ENCODE measurements around the gene FCRL4. TPM values are rescaled to one million over a fixed set of nuclear protein-coding genes. Genes with fewer than 3 reads are reported as not detected.
A peak's percentile ranks its signal among the peaks of the same experiment; 100 is the strongest.

Gene FCRL4
- total RNA-seq, 4 donors from 2014 or later: not detected

DNA sequence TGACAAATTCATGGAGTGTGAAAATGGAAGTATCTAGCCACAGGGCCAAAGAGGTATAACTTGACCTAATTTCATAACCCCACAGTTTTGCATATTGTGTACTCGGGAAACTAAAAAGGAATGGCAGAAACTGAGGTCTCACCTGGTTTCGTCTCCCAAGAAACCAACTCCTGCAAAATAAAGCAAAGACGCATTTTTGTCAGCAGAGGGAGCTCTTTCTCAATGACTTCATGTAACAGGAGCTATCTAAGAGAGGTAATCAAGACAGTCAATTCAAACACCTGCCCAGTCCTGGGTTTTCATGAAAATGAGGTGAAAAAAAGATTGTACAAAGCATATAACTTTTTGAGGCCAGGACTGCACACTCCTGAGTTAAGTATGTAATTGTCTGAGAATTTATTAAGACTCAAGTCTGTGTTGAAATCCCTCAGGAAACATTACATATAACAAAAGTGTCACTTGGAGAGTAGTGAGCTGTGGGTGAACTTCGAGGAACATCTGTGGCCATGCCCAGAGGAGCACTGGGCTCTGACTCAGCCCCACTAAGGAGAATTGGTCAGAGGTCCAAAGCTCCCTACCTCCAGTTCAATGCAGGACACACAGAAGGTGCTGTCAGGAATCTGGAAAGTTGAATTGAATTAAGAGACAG, 17.6 kb downstream of the FCRL4 start:
- no peaks in the 10 kb centered on the region for H3K4me1 ChIP-seq
- 9 to 14% methylated on average over 4 of the region's 4 CpGs for WGBS, 2 donors
- no peak overlapping the region for H3K4me3 ChIP-seq
- H3K36me3 ChIP-seq: no peaks in the 10 kb centered on the region
- no peak overlapping the region for H3K27ac ChIP-seq
- DNase-seq (ENCODE audit: low spot score in 2 of 2): peak in 1 of 2 donors; percentile 46
- TF ChIP-seq, protein P1, sequence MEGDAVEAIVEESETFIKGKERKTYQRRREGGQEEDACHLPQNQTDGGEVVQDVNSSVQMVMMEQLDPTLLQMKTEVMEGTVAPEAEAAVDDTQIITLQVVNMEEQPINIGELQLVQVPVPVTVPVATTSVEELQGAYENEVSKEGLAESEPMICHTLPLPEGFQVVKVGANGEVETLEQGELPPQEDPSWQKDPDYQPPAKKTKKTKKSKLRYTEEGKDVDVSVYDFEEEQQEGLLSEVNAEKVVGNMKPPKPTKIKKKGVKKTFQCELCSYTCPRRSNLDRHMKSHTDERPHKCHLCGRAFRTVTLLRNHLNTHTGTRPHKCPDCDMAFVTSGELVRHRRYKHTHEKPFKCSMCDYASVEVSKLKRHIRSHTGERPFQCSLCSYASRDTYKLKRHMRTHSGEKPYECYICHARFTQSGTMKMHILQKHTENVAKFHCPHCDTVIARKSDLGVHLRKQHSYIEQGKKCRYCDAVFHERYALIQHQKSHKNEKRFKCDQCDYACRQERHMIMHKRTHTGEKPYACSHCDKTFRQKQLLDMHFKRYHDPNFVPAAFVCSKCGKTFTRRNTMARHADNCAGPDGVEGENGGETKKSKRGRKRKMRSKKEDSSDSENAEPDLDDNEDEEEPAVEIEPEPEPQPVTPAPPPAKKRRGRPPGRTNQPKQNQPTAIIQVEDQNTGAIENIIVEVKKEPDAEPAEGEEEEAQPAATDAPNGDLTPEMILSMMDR (IDR thresholded peaks at IDR 0.05): peak; percentile 37 to 60 (median 48)
- TF ChIP-seq EP300 (IDR thresholded peaks at IDR 0.05): no peak
- H3K9me3 ChIP-seq: peaks cover 0 to 12% (median 0%) of the 10 kb centered on the region in 4 donors
- H3K27me3 ChIP-seq: no peaks in the 10 kb centered on the region

DNA sequence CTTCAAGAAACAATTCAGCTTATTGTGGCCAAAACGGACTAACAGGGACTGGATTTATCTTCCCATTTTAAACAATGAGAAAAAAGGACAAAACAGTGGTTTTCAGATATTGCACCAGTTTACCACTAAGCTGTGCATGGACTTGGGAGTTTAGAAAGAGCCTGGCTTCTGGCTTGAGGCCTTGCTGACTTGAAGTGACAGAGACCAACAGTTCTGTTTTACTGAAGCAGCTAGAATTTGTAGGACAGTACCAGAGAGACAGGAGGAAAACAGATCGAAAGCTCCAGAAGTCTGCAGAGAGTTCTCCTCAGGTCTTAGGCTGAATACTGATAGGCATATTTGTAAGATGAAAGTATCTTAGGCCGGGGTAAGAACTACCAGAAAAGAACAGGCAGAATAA, 20.5 kb downstream of the FCRL4 start:
- no peaks in the 10 kb centered on the region for H3K4me1 ChIP-seq
- DNase-seq (ENCODE audit: low spot score in 2 of 2): no peak
- H3K27me3 ChIP-seq: no peaks in the 10 kb centered on the region
- no peaks in the 10 kb centered on the region for H3K9me3 ChIP-seq
- H3K36me3 ChIP-seq: no peaks in the 10 kb centered on the region
- TF ChIP-seq EP300 (IDR thresholded peaks at IDR 0.05) (no peak), POLR2A (IDR thresholded peaks at IDR 0.05) (no peak)
- TF ChIP-seq, protein P1 (IDR thresholded peaks at IDR 0.05): no peak
- H3K4me3 ChIP-seq: no peak overlapping the region
- H3K27ac ChIP-seq: no peak overlapping the region
- WGBS, 2 donors: 70 to 76% methylated on average over 3 of the region's 3 CpGs

DNA sequence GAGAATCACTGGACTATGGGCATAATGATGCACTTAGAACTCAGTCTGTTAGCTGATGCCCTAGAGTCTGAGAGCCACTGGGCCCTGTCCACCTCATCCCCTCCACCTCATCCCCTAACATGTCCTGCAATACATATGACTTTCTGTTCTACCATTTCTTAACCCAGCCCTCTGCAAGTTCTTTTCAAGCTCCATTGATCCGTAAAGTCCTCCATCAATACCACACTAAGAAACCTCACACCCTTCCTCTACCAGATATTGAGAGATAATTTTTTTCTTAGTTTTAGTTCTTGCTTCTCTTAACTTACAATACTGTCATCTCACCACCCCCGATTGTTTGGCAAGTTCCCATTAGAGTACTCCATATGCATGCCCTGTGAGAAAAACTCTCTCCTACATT, 22.1 kb downstream of the FCRL4 start:
- no peaks in the 10 kb centered on the region for H3K9me3 ChIP-seq
- 88 to 93% methylated on average over 2 of the region's 2 CpGs for WGBS, 2 donors
- DNase-seq (ENCODE audit: low spot score in 2 of 2): no peak
- H3K27me3 ChIP-seq: no peaks in the 10 kb centered on the region
- H3K27ac ChIP-seq: no peak overlapping the region
- no peaks in the 10 kb centered on the region for H3K4me1 ChIP-seq
- TF ChIP-seq EP300 (IDR thresholded peaks at IDR 0.05) (no peak), POLR2A (IDR thresholded peaks at IDR 0.05) (no peak)
- TF ChIP-seq, protein P1 (IDR thresholded peaks at IDR 0.05): no peak
- no peaks in the 10 kb centered on the region for H3K36me3 ChIP-seq
- no peak overlapping the region for H3K4me3 ChIP-seq

DNA sequence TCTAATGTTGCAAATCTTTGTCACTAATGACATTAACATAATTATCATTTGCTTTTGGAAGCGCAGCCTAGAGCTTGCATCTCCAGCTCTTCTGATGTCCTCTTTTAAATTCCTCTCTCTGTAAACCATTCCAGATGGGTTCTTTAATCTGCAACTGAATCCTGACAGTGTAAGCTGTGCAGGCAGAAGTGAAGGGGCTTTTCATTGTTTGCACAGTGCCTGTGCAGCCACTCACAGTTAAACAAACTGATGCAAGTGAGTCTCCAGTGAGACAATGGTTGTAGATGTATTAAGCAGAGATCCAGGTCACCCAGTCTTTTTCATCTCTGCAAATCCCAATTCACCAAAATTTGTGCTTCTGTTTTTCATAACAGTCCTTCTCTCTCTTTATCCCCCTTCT, 23.0 kb downstream of the FCRL4 start:
- Histone ChIP-seq H3K9me3 (no peaks in the 10 kb centered on the region), H3K4me3 (no peak overlapping the region), H3K36me3 (no peaks in the 10 kb centered on the region), H3K27me3 (no peaks in the 10 kb centered on the region), H3K4me1 (no peaks in the 10 kb centered on the region), H3K27ac (no peak overlapping the region)
- 58 to 79% methylated on average over 1 of the region's 1 CpG for WGBS, 2 donors
- TF ChIP-seq, protein P1 (IDR thresholded peaks at IDR 0.05): no peak
- TF ChIP-seq POLR2A (IDR thresholded peaks at IDR 0.05) (no peak), EP300 (IDR thresholded peaks at IDR 0.05) (no peak)
- no peak for DNase-seq (ENCODE audit: low spot score in 2 of 2)

DNA sequence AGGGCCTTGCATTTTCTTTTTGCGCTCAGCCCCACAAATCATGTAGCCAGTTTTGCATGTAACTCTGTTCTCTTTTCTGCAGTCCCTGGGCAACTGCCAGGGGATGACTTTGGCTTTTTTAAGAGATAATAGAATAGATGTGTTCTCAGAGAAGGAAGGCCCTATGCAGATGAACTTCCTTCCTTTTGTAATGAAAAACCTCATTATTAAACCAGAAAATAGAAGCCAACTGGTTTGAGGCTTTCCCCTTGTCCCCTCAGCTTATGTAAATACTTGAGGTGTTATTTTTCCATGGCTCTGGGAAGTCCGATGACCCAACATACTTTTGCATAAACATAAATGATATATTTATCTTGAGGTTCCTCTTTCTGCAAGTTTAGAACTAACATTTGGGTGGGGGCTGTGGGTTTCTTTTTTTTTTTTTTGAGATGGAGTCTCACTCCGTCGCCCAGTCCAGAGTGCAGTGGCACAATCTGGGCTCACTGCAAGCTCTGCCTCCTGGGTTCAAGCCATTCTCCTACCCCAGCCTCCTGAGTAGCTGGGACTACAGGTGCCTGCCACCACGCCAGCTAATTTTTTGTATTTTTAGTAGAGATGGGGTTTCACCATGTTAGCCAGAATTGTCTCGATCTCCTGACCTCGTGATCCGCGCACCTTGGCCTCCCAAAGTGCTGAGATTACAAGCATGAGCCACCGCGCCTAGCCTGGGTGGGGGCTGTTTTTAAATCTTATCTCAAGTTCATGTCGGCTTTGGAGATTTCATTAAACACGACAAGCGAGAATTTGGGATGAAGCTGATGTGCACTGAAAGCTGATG, 31.2 kb downstream of the FCRL4 start:
- Histone ChIP-seq H3K4me1 (no peaks in the 10 kb centered on the region), H3K27ac (no peak overlapping the region), H3K27me3 (no peaks in the 10 kb centered on the region), H3K4me3 (no peak overlapping the region), H3K36me3 (no peaks in the 10 kb centered on the region), H3K9me3 (no peaks in the 10 kb centered on the region)
- 80 to 85% methylated on average over 14 of the region's 14 CpGs for WGBS, 2 donors
- no peak for DNase-seq (ENCODE audit: low spot score in 2 of 2)
- TF ChIP-seq, protein P1 (IDR thresholded peaks at IDR 0.05): no peak
- no peak for TF ChIP-seq EP300 (IDR thresholded peaks at IDR 0.05)
- no peak for TF ChIP-seq POLR2A (IDR thresholded peaks at IDR 0.05)
